HL-60/S4 treated with phorbol 12-myristate 13-acetate at 8.2 ng/mL for 4 days and 3 days (cell line): Measurements from ENCODE around the gene GALR2.
"Not testable (repeated sequence)": the region's sequence is repeated elsewhere in the genome, so short reads cannot be mapped to it uniquely, and the experiment has no call there.

Experiments
- in situ Hi-C: fragments of 300-500 bp; cut with MboI; formaldehyde crosslinking; loops from 2 replicates; pipeline ENCODE4 v1.15.0; 2022; ENCODE audit warnings: low sequenced_read_pairs

The GALR2 gene, protein sequence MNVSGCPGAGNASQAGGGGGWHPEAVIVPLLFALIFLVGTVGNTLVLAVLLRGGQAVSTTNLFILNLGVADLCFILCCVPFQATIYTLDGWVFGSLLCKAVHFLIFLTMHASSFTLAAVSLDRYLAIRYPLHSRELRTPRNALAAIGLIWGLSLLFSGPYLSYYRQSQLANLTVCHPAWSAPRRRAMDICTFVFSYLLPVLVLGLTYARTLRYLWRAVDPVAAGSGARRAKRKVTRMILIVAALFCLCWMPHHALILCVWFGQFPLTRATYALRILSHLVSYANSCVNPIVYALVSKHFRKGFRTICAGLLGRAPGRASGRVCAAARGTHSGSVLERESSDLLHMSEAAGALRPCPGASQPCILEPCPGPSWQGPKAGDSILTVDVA

DNA sequence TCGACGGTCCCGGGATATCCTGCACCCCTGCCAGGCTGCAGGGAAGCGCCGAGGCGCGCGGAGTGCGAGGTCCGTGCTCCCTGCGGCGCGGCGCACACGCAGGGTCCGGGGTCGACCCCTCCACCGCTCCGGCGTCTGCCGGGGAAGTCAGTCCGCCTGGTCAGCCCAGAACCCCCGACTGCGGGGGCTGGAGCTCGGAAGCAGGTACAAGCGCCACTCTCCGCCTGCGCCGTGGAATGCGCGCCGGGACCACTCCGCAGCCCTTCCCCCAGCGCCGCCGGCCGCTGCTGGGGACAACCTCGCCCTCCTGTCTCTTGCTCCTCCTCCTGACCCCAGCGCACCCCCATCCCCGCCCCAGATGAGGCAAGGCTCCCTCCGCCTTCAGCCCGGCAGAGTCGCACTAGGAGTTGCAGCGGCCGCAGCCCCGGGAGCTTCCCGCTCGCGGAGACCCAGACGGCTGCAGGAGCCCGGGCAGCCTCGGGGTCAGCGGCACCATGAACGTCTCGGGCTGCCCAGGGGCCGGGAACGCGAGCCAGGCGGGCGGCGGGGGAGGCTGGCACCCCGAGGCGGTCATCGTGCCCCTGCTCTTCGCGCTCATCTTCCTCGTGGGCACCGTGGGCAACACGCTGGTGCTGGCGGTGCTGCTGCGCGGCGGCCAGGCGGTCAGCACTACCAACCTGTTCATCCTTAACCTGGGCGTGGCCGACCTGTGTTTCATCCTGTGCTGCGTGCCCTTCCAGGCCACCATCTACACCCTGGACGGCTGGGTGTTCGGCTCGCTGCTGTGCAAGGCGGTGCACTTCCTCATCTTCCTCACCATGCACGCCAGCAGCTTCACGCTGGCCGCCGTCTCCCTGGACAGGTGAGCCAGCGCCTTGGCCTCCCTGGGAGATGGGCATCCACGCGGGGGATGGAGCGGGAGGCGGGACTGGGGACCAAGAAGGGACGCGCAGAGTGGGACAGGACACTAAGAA lies at the start of gene GALR2:
TSS of gene GALR2 (plus strand) at position 392 of the 974 bp plus-strand sequence. CDS start at position 495, 103 bp downstream.
- in situ Hi-C loops = no loop called here

DNA sequence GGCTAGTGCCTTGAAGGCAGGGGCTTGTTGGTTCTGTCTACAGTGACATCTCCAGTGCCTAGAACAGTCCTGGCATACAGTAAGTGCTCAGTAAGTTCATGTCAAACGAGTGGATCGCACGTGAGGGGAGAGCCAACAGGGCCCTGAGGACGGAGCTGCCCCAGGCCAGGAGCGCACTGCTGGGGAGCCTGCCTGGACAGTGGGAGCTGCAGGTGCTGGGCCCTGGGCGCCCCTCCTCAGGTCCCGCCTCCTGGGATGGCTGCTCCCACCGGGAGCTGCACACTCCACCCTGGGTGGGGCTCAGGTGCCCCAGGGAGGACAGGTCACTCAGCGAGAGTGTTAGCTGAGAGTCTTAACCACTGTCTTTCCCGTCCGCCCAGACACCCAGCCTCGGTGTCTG lies 49.3 kb upstream of the GALR2 start:
- in situ Hi-C loops = no loop called here

DNA sequence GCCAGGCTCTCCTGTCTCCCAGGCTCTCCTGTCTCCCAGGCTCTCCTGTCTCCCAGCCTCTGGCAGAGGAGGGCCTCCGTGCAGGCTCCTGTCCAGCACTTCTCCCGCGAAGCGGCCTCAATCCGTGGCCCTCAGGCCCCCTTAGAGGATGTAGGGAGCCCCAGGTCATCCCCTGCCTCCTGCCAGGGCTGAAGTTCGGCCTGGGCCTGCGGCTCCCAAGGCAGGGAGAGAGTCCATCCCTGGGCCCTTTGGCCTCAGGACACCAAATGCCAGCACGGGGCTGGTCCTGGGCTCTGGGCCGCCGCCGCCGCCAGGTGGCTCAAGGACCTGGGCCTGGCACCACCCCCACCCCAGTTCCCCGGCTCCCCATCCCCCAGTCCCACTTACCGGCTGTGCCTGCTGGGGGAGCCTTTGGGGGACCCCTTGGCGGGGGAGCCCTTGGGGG lies 47.8 kb upstream of the GALR2 start:
- in situ Hi-C loops = no loop called here

GRCh38 chr17:76027159-76027839 lies 47.3 kb upstream of the GALR2 start, which contains the start of gene EVPL:
TSS of gene EVPL (minus strand) at chr17:76027306. CDS start at chr17:76027198, 108 bp downstream.
- in situ Hi-C loops = no loop called here

- in situ Hi-C loops = no loop called here
These were observed 42.4 kb upstream of the GALR2 start for GRCh38 chr17:76032073-76032779.

DNA sequence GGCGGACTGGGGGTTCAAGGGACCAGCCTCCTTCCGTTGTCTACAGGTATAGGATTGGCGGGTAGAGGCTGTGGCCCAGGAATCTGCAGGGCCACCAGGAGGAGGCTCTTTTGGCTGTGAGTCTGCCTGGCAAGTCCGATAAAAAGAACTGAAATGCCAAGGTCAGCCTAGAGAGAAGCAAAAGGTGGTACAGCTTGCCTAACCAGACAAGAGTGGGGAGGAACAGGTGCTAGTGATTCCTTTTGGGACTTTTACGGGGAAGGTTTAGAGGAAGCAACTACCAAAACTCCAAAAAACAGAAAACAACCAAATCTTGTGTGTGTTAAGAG lies 41.8 kb upstream of the GALR2 start:
- in situ Hi-C loops = no loop called here

DNA sequence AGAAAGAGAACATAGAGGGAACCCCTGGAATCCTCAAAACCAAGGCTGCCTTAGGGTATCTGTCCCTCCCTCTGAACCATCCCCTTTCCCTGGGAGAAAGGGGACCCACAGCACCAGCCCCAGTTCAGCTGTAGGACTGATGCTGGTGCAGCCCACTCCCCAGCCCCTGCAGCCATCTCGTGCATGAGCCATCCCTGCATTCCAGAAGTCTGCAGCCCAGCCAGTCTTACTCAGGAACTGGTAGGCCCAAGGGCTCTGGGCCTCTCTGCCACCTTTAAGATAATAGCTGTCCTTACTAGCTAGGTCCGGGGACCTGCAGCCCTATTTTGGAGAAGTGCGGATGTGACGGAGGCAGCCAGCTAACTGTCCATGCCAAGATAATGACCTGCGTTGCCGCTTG lies 41.4 kb upstream of the GALR2 start:
- in situ Hi-C loops = no loop called here

DNA sequence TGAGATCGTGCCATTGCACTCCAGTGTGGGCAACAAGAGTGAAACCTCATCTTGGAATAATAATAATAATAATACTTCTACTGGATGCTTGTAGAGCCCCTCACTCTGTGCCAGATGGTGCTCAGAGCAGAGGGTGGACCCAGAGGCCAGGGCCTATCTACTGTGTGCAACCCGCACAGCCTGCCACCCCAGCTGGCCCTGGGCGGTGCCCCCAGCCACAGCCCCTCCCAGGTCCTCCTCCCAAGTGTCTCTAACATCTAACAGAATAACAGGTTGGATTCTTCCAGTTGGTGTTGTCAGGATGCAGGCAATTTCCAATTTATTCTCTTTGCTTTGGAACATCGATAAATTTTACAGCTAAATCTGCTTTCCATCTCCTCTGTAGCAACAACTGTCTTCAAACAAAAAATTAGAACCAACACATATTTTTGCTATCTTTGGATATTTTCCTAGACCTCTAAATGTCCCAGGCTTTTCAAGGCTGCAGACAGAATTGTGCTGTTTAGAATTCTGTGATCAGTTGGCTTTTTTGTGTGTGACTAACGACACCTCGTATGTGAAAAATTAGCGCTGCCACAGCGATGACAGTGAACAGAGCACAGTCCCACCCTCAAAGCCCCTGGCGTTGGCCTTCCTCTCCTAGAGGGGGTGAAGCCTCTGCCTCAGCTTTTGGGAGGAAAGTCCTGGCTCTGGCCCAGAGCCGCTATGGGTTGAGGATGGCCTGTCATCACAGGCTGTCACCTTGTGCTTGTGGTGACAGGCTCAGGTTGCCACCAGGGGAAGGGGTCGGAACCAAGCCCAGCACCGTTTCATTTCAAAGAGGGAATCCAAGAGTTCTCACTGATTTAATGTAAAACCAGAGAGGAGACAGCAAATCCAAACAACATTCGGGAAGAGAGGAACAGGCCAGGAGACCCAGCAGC lies 39.9 kb upstream of the GALR2 start:
- in situ Hi-C loops = no loop called here

DNA sequence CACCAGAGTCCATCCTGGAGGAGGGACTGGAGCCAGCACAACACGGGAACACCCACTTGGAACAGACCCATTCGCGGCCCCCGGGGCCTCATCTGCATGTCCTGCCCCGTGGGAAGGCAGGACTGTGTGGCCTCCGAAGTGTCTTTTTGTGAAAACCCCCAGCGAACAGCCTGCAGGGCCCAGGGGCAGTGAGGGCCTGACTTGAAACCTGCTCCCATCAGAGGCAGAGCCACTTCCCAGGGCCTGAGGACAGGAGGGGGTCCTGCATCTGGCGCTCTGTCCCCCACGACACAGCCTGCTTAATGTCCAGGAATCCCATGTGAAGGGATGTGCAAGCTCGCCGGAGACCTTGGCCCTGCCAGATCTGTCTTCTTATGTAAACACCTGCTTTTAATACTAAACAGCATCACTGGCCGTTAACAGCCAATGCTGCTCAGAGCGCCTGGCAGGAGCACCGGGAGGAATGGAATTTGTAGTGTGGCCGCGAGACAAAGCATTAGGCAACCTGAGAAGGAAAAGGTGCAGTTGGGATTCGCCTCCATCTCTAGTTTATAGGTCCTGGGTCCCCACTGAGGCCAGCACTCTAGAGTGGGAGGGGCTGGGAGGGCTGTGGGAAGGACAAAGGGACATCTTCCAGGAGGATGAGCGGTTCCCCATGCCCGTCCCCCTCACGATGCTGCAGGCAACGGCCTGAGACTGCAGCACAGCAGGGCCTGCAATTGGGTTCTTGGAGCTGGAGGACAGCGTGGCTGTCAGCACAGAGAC lies 37.9 kb upstream of the GALR2 start:
- in situ Hi-C loops = no loop called here

GRCh38 chr17:76038050-76038449 lies 36.5 kb upstream of the GALR2 start:
- in situ Hi-C loops = no loop called here

- in situ Hi-C loops = no loop called here
These were observed 35.5 kb upstream of the GALR2 start for GRCh38 chr17:76039121-76039520.

GRCh38 chr17:76040376-76040775 lies 34.2 kb upstream of the GALR2 start:
- in situ Hi-C loops = no loop called here

- in situ Hi-C loops = not testable (repeated sequence)
These were observed 31.7 kb upstream of the GALR2 start for GRCh38 chr17:76042868-76043267.

GRCh38 chr17:76044475-76045007 lies 30.0 kb upstream of the GALR2 start:
- in situ Hi-C loops = not testable (repeated sequence)

- in situ Hi-C loops = no loop called here
These were observed 28.5 kb upstream of the GALR2 start for GRCh38 chr17:76046064-76046463.

DNA sequence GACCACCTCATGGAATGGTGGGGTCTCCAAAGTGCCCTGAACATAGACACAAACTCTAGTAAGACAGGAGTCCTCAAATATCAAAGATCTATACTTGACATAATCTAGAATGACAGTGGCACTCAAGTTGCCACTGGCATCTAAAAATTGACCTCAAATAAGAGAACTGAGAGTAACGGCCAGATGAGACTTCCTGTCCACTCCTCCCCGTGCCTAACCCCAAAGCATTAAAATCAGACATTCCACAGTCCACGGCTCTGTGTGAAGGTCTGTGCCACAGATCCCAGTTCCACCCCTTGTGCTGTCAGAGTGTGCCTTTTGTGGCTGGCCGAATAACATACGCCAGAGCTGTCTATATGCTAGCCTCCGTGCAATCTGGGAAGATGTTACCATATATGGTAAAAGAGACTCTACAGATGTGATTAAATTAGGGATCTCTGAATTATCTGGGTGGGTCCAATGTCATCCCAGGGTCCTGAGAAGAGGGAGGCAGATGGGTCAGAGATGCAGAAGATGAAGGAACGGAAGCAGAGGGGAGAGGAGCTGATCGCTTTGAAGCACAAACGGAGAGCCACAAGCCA lies 26.5 kb upstream of the GALR2 start:
- in situ Hi-C loops = no loop called here

DNA sequence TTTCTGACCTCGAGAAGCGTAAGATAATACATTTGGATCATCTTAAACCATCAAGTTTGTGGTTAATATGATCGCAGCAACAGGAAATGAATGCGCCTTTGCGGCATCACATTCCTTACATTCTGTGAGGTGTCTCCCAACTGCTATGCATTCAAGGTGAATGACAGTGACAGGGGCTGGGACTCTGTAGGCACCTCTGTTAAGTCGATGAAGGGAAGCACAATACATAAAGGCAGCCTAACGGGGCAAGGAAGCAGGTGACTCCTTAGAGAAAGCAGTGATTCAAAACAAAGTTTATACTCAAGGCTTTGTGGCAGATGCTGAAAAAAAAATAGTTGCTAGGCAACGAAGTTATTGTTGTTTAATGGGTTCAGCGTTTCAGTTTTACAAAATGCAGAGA lies 25.9 kb upstream of the GALR2 start:
- in situ Hi-C loops = no loop called here

GRCh38 chr17:76049239-76049638 lies 25.3 kb upstream of the GALR2 start:
- in situ Hi-C loops = no loop called here
